Neural cell (in vitro differentiated cells): ENCODE measurements around the gene CCL26.

ENCODE experiments used
- EP300 ChIP-seq: fragments of 450-650 bp; conservative IDR thresholded peaks from 2 replicates; pipeline ENCODE4 v1.6.1; 2014; ENCODE audit warnings: antibody characterized with exemption, mild to moderate bottlenecking, moderate library complexity; ENCODE audit not compliant: poor library complexity, severe bottlenecking
- EZH2 ChIP-seq: fragments of 200-600, 300-800 bp; shearing (Covaris generic), sonication (generic); IDR thresholded peaks from 2 replicates; pipeline ENCODE4 v1.6.1; 2014; ENCODE audit warnings: antibody characterized with exemption, low read length, borderline replicate concordance, mild to moderate bottlenecking; ENCODE audit not compliant: insufficient read depth, poor library complexity, severe bottlenecking
- MXI1 ChIP-seq: fragments of 450-650 bp; conservative IDR thresholded peaks from 2 replicates; pipeline ENCODE4 v1.6.1; 2014; ENCODE audit warnings: antibody characterized with exemption, mild to moderate bottlenecking; ENCODE audit not compliant: poor library complexity, severe bottlenecking
- POLR2AphosphoS5 ChIP-seq: IDR thresholded peaks from 2 replicates; pipeline ENCODE4 v1.6.1; 2012
- TAF1 ChIP-seq: IDR thresholded peaks from 2 replicates; pipeline ENCODE4 v1.6.1; 2012; ENCODE audit warnings: low read depth
- TF ChIP-seq, protein P1 (sequence below): fragments of 450-650 bp; IDR thresholded peaks from 2 replicates; pipeline ENCODE4 v1.5.1; 2014; ENCODE audit warnings: antibody characterized with exemption, mild to moderate bottlenecking, moderate library complexity; ENCODE audit not compliant: poor library complexity, severe bottlenecking
- TF ChIP-seq, protein P2 (sequence below): IDR thresholded peaks from 2 replicates; pipeline ENCODE4 v1.6.1; 2012; ENCODE audit warnings: borderline replicate concordance

DNA sequence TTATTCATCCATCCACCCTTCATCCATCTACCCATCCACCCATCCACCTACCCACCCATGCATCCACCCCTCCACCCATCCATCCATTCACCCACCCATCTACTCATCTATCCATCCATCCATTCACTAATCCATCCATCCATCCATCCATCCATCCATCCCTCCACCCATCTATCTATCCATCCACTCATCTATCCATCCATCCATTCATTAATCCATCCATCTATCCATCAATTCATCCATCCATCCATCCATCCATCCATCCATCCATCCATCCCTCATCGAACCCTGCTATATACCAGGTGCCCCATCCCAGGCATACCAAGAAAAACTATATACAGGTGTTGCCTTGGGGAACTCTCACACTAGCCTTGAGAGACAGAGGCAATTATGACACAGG, 48.7 kb upstream of the CCL26 start:
- TF ChIP-seq, protein P1, sequence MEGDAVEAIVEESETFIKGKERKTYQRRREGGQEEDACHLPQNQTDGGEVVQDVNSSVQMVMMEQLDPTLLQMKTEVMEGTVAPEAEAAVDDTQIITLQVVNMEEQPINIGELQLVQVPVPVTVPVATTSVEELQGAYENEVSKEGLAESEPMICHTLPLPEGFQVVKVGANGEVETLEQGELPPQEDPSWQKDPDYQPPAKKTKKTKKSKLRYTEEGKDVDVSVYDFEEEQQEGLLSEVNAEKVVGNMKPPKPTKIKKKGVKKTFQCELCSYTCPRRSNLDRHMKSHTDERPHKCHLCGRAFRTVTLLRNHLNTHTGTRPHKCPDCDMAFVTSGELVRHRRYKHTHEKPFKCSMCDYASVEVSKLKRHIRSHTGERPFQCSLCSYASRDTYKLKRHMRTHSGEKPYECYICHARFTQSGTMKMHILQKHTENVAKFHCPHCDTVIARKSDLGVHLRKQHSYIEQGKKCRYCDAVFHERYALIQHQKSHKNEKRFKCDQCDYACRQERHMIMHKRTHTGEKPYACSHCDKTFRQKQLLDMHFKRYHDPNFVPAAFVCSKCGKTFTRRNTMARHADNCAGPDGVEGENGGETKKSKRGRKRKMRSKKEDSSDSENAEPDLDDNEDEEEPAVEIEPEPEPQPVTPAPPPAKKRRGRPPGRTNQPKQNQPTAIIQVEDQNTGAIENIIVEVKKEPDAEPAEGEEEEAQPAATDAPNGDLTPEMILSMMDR = no peak
- no peak for TF ChIP-seq EZH2
- TF ChIP-seq EP300 = no peak
- no peak for TF ChIP-seq POLR2AphosphoS5
- no peak for TF ChIP-seq MXI1
- TF ChIP-seq, protein P2, sequence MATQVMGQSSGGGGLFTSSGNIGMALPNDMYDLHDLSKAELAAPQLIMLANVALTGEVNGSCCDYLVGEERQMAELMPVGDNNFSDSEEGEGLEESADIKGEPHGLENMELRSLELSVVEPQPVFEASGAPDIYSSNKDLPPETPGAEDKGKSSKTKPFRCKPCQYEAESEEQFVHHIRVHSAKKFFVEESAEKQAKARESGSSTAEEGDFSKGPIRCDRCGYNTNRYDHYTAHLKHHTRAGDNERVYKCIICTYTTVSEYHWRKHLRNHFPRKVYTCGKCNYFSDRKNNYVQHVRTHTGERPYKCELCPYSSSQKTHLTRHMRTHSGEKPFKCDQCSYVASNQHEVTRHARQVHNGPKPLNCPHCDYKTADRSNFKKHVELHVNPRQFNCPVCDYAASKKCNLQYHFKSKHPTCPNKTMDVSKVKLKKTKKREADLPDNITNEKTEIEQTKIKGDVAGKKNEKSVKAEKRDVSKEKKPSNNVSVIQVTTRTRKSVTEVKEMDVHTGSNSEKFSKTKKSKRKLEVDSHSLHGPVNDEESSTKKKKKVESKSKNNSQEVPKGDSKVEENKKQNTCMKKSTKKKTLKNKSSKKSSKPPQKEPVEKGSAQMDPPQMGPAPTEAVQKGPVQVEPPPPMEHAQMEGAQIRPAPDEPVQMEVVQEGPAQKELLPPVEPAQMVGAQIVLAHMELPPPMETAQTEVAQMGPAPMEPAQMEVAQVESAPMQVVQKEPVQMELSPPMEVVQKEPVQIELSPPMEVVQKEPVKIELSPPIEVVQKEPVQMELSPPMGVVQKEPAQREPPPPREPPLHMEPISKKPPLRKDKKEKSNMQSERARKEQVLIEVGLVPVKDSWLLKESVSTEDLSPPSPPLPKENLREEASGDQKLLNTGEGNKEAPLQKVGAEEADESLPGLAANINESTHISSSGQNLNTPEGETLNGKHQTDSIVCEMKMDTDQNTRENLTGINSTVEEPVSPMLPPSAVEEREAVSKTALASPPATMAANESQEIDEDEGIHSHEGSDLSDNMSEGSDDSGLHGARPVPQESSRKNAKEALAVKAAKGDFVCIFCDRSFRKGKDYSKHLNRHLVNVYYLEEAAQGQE = no peak
- no peak for TF ChIP-seq TAF1
